Uterus (tissue), 2 donors: ENCODE results near the gene BOLA3.

Source experiments
- CTCF ChIP-seq, 4 experiments: fragments of 200-600 bp in 2 of 4; fragments of 450-650 bp in 2 of 4; sonication (generic) in 2 of 4; IDR thresholded peaks; one replicate each; pipeline ENCODE4 v1.5.1; 2016 to 2019; ENCODE audit warnings: antibody characterized with exemption in 4 of 4, mild to moderate bottlenecking in 2 of 4, moderate library complexity in 1 of 4
- POLR2A ChIP-seq, 2 donors: fragments of 450-650 bp; IDR thresholded peaks; one replicate each; pipeline ENCODE4 v1.6.1; 2016; ENCODE audit warnings: antibody characterized with exemption in 2 of 2, mild to moderate bottlenecking in 1 of 2, moderate library complexity in 1 of 2

- no peak for TF ChIP-seq CTCF (IDR thresholded peaks at IDR 0.05)
- no peak for TF ChIP-seq POLR2A (IDR thresholded peaks at IDR 0.05)
Measured at GRCh38 chr2:74110537-74110936, 37.2 kb downstream of the BOLA3 start.
